ENCODE data around the gene EHBP1. TPM values are rescaled to one million over a fixed set of nuclear protein-coding genes. Genes with fewer than 3 reads are reported as not detected.

Gene EHBP1
- polyA plus RNA-seq, 3 donors, result 4.2 to 6.1 (median 6.0) TPM

DNA sequence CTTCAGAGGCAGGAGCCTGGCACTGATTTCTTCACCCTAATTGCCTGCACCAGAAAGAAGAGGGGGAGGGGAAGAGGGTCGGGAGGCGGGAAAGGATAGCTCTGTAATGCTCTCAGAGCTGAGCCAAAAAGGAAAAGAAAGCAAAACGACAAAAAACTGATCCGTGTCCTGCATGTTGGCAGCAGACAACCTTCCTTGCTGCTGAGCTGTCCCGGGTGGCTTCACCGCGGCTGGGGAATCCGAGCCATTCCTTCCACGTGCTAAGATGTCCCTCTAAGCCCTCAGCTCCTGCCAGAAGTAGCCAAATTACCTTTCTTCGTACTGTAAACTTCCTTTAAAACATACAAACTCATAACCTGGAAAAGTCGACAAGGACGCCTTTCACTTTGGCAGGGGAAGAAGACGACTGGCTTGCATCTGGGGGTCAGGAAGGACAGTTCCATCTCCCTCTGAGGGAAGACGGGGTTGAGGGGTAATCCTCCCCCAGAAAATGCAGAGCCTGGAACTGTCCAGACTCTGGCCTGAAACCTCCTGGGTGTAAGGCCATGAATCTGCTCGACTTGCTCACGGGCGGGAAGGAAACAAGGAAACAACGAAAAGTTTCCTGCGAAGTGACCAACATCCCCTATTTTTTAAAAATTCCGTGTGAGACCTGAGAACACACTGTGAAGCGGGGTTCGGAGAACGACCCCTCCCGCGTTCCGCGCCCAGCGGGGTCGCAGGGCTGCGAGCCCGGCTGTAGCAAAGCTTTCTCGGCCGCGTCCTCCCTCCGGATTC, 352.8 kb downstream of the EHBP1 start:
- Histone ChIP-seq H3K27me3 (ENCODE audit: control insufficient read depth in 2 of 2, insufficient read depth in 2 of 2, low read length in 2 of 2) (peaks cover 88 to 98% of the 10 kb centered on the region in 2 donors), H3K4me1 (ENCODE audit: control insufficient read depth in 1 of 2, insufficient read depth in 2 of 2, low read length in 2 of 2) (peaks cover 62 to 68% of the 10 kb centered on the region in 2 donors), H3K4me2 (replicated peaks; ENCODE audit: extremely low read depth, low read length, poor library complexity, severe bottlenecking) (peak overlapping the region; percentile 44), H2AFZ (ENCODE audit: insufficient read depth, low read depth, low read length, poor library complexity, severe bottlenecking) (peak overlapping the region; percentile 29), H3K79me2 (ENCODE audit: insufficient read depth, low read length) (no peaks in the 10 kb centered on the region), H3K9ac (ENCODE audit: insufficient read depth, low read length, poor library complexity, severe bottlenecking) (no peak overlapping the region), H4K20me1 (ENCODE audit: insufficient read depth, low read length) (no peaks in the 10 kb centered on the region), H3K36me3 (replicated peaks in 1 of 2; ENCODE audit: control insufficient read depth in 1 of 2, insufficient read depth in 2 of 2, low read length in 2 of 2) (no peaks in the 10 kb centered on the region), H3K4me3 (replicated peaks in 1 of 3; ENCODE audit: low read depth in 2 of 3, low read length in 3 of 3) (peak overlapping the region in 1 of 3 experiments; percentile 55), H3K9me3 (replicated peaks in 1 of 2; ENCODE audit: control insufficient read depth in 1 of 2, insufficient read depth in 1 of 2, low read length in 2 of 2) (peaks cover 9 to 49% of the 10 kb centered on the region in 2 donors), H3K27ac (ENCODE audit: low read depth in 1 of 2, low read length in 2 of 2) (no peak overlapping the region)
- Mint-ChIP-seq H3K36me3 (peaks cover 18 to 35% of the 10 kb centered on the region in 2 donors), H3K9me3 (peaks cover 0 to 44% (median 40%) of the 10 kb centered on the region in 7 donors), H3K4me1 (peaks cover 63% of the 10 kb centered on the region), H3K27ac (peak overlapping the region in 1 of 7 donors; percentile 18), H3K4me3 (peak overlapping the region; percentile 63 to 97), H3K27me3 (ENCODE audit: low read depth in 3 of 3) (peaks cover 91 to 95% (median 94%) of the 10 kb centered on the region in 3 donors)
- WGBS (ENCODE audit: insufficient coverage), result 2% methylated on average over 22 of the region's 35 CpGs
- no peak for TF ChIP-seq CTCF (IDR thresholded peaks at IDR 0.05)
- DNase-seq, result no peak
- intact Hi-C loops (cut with micrococcal nuclease), result no loop called here

GRCh38 chr2:63058921-63059792, 353.6 kb downstream of the EHBP1 start:
- Histone ChIP-seq H3K79me2 (ENCODE audit: insufficient read depth, low read length) (no peaks in the 10 kb centered on the region), H3K9ac (ENCODE audit: insufficient read depth, low read length, poor library complexity, severe bottlenecking) (no peak overlapping the region), H3K27me3 (ENCODE audit: control insufficient read depth in 2 of 2, insufficient read depth in 2 of 2, low read length in 2 of 2) (peaks cover 88 to 98% of the 10 kb centered on the region in 2 donors), H3K4me2 (replicated peaks; ENCODE audit: extremely low read depth, low read length, poor library complexity, severe bottlenecking) (peak overlapping the region; percentile 44), H3K4me3 (replicated peaks in 1 of 3; ENCODE audit: low read depth in 2 of 3, low read length in 3 of 3) (peak overlapping the region in 1 of 3 experiments; percentile 55), H3K36me3 (replicated peaks in 1 of 2; ENCODE audit: control insufficient read depth in 1 of 2, insufficient read depth in 2 of 2, low read length in 2 of 2) (no peaks in the 10 kb centered on the region), H3K27ac (ENCODE audit: low read depth in 1 of 2, low read length in 2 of 2) (no peak overlapping the region), H3K9me3 (replicated peaks in 1 of 2; ENCODE audit: control insufficient read depth in 1 of 2, insufficient read depth in 1 of 2, low read length in 2 of 2) (peaks cover 9 to 49% of the 10 kb centered on the region in 2 donors), H2AFZ (ENCODE audit: insufficient read depth, low read depth, low read length, poor library complexity, severe bottlenecking) (peak overlapping the region; percentile 29), H4K20me1 (ENCODE audit: insufficient read depth, low read length) (no peaks in the 10 kb centered on the region), H3K4me1 (ENCODE audit: control insufficient read depth in 1 of 2, insufficient read depth in 2 of 2, low read length in 2 of 2) (peaks cover 57 to 60% of the 10 kb centered on the region in 2 donors)
- Mint-ChIP-seq H3K27ac (peak overlapping the region in 1 of 7 donors; percentile 15), H3K4me3 (peak overlapping the region; percentile 57 to 97), H3K9me3 (peaks cover 0 to 41% (median 35%) of the 10 kb centered on the region in 7 donors), H3K27me3 (ENCODE audit: low read depth in 3 of 3) (peaks cover 90 to 94% (median 92%) of the 10 kb centered on the region in 3 donors), H3K36me3 (peaks cover 18 to 35% of the 10 kb centered on the region in 2 donors), H3K4me1 (peaks cover 55% of the 10 kb centered on the region)
- DNase-seq, result no peak
- no peak for TF ChIP-seq CTCF (IDR thresholded peaks at IDR 0.05)
- intact Hi-C loops (cut with micrococcal nuclease), result no loop called here
- 4% methylated on average over 65 of the region's 67 CpGs for WGBS (ENCODE audit: insufficient coverage)

Measured in CD14-positive monocyte (primary cell).